HepG2 (cell line): ENCODE data around the gene NUP133. TPM values are rescaled to one million over a fixed set of nuclear protein-coding genes. Genes with fewer than 3 reads are reported as not detected.

Experiments used
- ATAC-seq: fragments of 200-7000 bp; cut with Tn5 transposase; 3 replicates; pipeline ENCODE4 v1.9.1; 2020; ENCODE audit warnings: mild to moderate bottlenecking, moderate library complexity
- BruUV-seq: library from RNA; stranded (reverse); fragments of 400-500 nt; replicated peaks from 2 replicates; lab custom pipeline; 2021; lab: Mats Ljungman, UMichigan
- CTCF ChIA-PET: fragments of 300-600 bp; formaldehyde crosslinking; extraction: SDS; loops from one replicate; lab custom pipeline; 2021; ENCODE audit warnings: low total read pairs, inconsistent platforms, low intra/inter-chr PET ratio; lab: Yijun Ruan, JAX
- POLR2A ChIA-PET: fragments of 350-600 bp; sonication (Branson Sonifier 250); formaldehyde crosslinking; loops from one replicate; lab custom pipeline; 2020; ENCODE audit warnings: antibody characterized with exemption, inconsistent platforms; lab: Yijun Ruan, JAX
- DNase-seq: peaks from one replicate; pipeline ENCODE4 v3.0.0-alpha.2; 2015; ENCODE audit warnings: low spot score
- FAIRE-seq: peaks from 3 replicates; lab custom pipeline; 2011; peaks lifted over from hg19 to GRCh38; lab: Jason Lieb, UNC
- H2AFZ ChIP-seq: one replicate; pipeline ENCODE4 v1.6.1; 2011; ENCODE audit warnings: low read length, inconsistent platforms
- H3K27ac ChIP-seq: fragments of 300-600 bp; 3 replicates; pipeline ENCODE4 v1.8.0; 2011; ENCODE audit warnings: mixed run types, mild to moderate bottlenecking, mixed read lengths, low read length, inconsistent platforms; ENCODE audit not compliant: insufficient read depth; ENCODE audit errors: extremely low read length
- H3K27me3 ChIP-seq, 2 experiments: fragments of 200-600 bp in 1 of 2; 2 replicates in 1 of 2; 3 replicates in 1 of 2; pipeline versions ENCODE4 v1.6.0 to v1.8.0; 2011; ENCODE audit warnings: low read length in 2 of 2, mild to moderate bottlenecking in 2 of 2, moderate library complexity in 2 of 2, inconsistent platforms in 1 of 2; ENCODE audit not compliant: insufficient read depth in 2 of 2, control insufficient read depth in 1 of 2
- H3K36me3 ChIP-seq, 2 experiments: fragments of 200-600 bp in 1 of 2; replicated peaks in 1 of 2; 2 replicates in 1 of 2; 3 replicates in 1 of 2; pipeline versions ENCODE4 v1.5.1 to v1.8.0; 2011; ENCODE audit warnings: low read length in 2 of 2, inconsistent platforms in 1 of 2; ENCODE audit not compliant: insufficient read depth in 2 of 2, control insufficient read depth in 1 of 2
- H3K4me1 ChIP-seq: 2 replicates; pipeline ENCODE4 v1.5.1; 2012; ENCODE audit warnings: low read length, inconsistent platforms; ENCODE audit not compliant: insufficient read depth
- H3K4me2 ChIP-seq: 2 replicates; pipeline ENCODE4 v1.6.0; 2011; ENCODE audit warnings: low read depth, low read length, inconsistent platforms
- H3K4me3 ChIP-seq, 3 experiments: fragments of 200-600 bp in 1 of 3; sonication (generic), shearing (Covaris generic) in 1 of 3; replicated peaks in 1 of 3; 2 replicates each; pipeline ENCODE4 v1.5.1; 2011 to 2016; ENCODE audit warnings: low read length in 3 of 3, inconsistent platforms in 2 of 3, low read depth in 2 of 3, mild to moderate bottlenecking in 2 of 3, control low read depth in 1 of 3, mixed read lengths in 1 of 3; ENCODE audit not compliant: insufficient read depth in 1 of 3
- H3K79me2 ChIP-seq: one replicate; pipeline ENCODE4 v1.6.1; 2011; ENCODE audit warnings: low read length, inconsistent platforms; ENCODE audit not compliant: insufficient read depth
- H3K9ac ChIP-seq: 2 replicates; pipeline ENCODE4 v1.6.0; 2011; ENCODE audit warnings: mild to moderate bottlenecking, low read depth, low read length, inconsistent platforms; ENCODE audit not compliant: insufficient read depth
- H3K9me3 ChIP-seq: 2 replicates; pipeline ENCODE4 v1.5.1; 2012; ENCODE audit warnings: mild to moderate bottlenecking, low read length
- H4K20me1 ChIP-seq: 2 replicates; pipeline ENCODE4 v1.6.0; 2011; ENCODE audit warnings: inconsistent platforms, mild to moderate bottlenecking, low read length, moderate library complexity; ENCODE audit not compliant: insufficient read depth
- ELF4 ChIP-seq: sonication (generic); formaldehyde crosslinking; IDR thresholded peaks from 2 replicates; pipeline ENCODE4 v1.5.0; 2020; ENCODE audit warnings: missing genetic modification reagents, mild to moderate bottlenecking, moderate library complexity, borderline replicate concordance
- MED1 ChIP-seq: sonication (generic); formaldehyde crosslinking; IDR thresholded peaks from 2 replicates; pipeline ENCODE4 v1.4.0; 2020; ENCODE audit warnings: missing genetic modification reagents
- MEIS2 ChIP-seq: sonication (generic); formaldehyde crosslinking; IDR thresholded peaks from 2 replicates; pipeline ENCODE4 v1.9.0; 2021; ENCODE audit warnings: mild to moderate bottlenecking, missing genetic modification reagents
- ZBTB7A ChIP-seq: sonication (generic); formaldehyde crosslinking; IDR thresholded peaks from 2 replicates; pipeline ENCODE4 v1.8.0; 2022; ENCODE audit warnings: mild to moderate bottlenecking, missing genetic modification reagents
- ZMAT5 ChIP-seq: sonication (generic); formaldehyde crosslinking; IDR thresholded peaks from 2 replicates; pipeline ENCODE4 v1.5.0; 2020; ENCODE audit warnings: mild to moderate bottlenecking, low read depth, missing genetic modification reagents, borderline replicate concordance
- ZNF160 ChIP-seq: sonication (generic); formaldehyde crosslinking; IDR thresholded peaks from 2 replicates; pipeline ENCODE4 v1.8.0; 2022; ENCODE audit warnings: mild to moderate bottlenecking, inconsistent platforms, missing genetic modification reagents
- ZNF576 ChIP-seq: sonication (generic); formaldehyde crosslinking; IDR thresholded peaks from 2 replicates; pipeline ENCODE4 v1.4.0; 2020; ENCODE audit warnings: mild to moderate bottlenecking, missing genetic modification reagents
- ZNF761 ChIP-seq: sonication (generic); formaldehyde crosslinking; conservative IDR thresholded peaks from 2 replicates; pipeline ENCODE4 v1.4.0; 2020; ENCODE audit warnings: mild to moderate bottlenecking, missing genetic modification reagents
- WGBS: methylation state at CpG from one replicate; pipeline ENCODE4 v1.1.6; 2017; ENCODE audit warnings: low lambda C conversion rate; 5-methylcytosine and 5-hydroxymethylcytosine counted together
- in situ Hi-C: cut with HindIII; loops from 2 replicates; pipeline ENCODE4 v1.10.0; 2017; ENCODE audit warnings: low pct_unique_long_range_greater_than_20kb; ENCODE audit not compliant: extremely low pct_ligation_motif_present
- intact Hi-C: fragments of 100-400 bp; cut with micrococcal nuclease; formaldehyde crosslinking; loops from one replicate; pipeline ENCODE4 v1.10.0; 2022; ENCODE audit not compliant: unreplicated experiment
- polyA plus RNA-seq, 8 experiments: library from polyadenylated mRNA; depleted of rRNA in 3 of 8; stranded (reverse) in 7 of 8; unstranded in 1 of 8; fragments of >200 nt; fragmentation: Illumina TruSeq in 4 of 8; extraction: Trizol in 4 of 8; gene quantifications; 2 replicates each; pipeline versions ENCODE4 v1.2.1 to v1.2.3, GENCODE V29; 2011 to 2016; ENCODE audit warnings: low read depth in 4 of 8, missing spikeins in 1 of 8, mixed read lengths in 1 of 8; ENCODE audit not compliant: insufficient read depth in 1 of 8
- total RNA-seq, 5 experiments: library from RNA; depleted of rRNA; stranded (reverse); fragments of >200 nt; fragmentation: Illumina TruSeq; extraction: Trizol; gene quantifications; 2 replicates each; pipeline ENCODE4 v1.2.3, GENCODE V29; 2016; ENCODE audit warnings: low read depth in 1 of 5

The NUP133 gene
- total and polyA plus RNA-seq, 2 of the 13 experiments (the other 11 are each of a cell fraction or from before 2014, with no cell fraction given), result 17.7 to 45.6 TPM

GRCh38 chr1:229445828-229446227 is 62.3 kb downstream of the NUP133 start:
- no peaks in the 10 kb centered on the region for H3K79me2 ChIP-seq
- no peaks in the 10 kb centered on the region for H4K20me1 ChIP-seq
- CTCF ChIA-PET, result no interaction called here
- no peak overlapping the region for H3K27ac ChIP-seq
- peaks cover 3 to 32% of the 10 kb centered on the region in 2 experiments; a peak in 4 of 5 replicates for H3K36me3 ChIP-seq
- POLR2A ChIA-PET, result interaction anchor here (2.3 kb wide), 1 partner anchor 172 kb away, joined by 5 read pairs; no protein-coding TSS in a partner anchor
- in situ Hi-C loops (no loop called here), intact Hi-C loops (no loop called here)
- FAIRE-seq, result no peak
- no peaks in the 10 kb centered on the region for H3K27me3 ChIP-seq
- no peak for ATAC-seq
- H2AFZ ChIP-seq, result no peak overlapping the region
- over 99% methylated on average over 4 of the region's 4 CpGs for WGBS
- H3K9ac ChIP-seq, result no peak overlapping the region
- H3K4me1 ChIP-seq, result no peaks in the 10 kb centered on the region
- no peaks in the 10 kb centered on the region for H3K9me3 ChIP-seq
- no peak overlapping the region for H3K4me2 ChIP-seq
- TF ChIP-seq MEIS2 (CRISPR knock-in tag) (no peak), ZNF160 (CRISPR knock-in tag) (no peak), MED1 (CRISPR knock-in tag) (no peak), ZNF576 (CRISPR knock-in tag) (no peak), ZNF761 (CRISPR knock-in tag) (no peak)
- TF ChIP-seq, all 625 proteins: peak for 0
- DNase-seq, result no peak
- no TSS peak for BruUV-seq
- no peak overlapping the region for H3K4me3 ChIP-seq

GRCh38 chr1:229440851-229441537 is 67.1 kb downstream of the NUP133 start:
- H3K27me3 ChIP-seq, result no peaks in the 10 kb centered on the region
- H2AFZ ChIP-seq, result no peak overlapping the region
- no peak overlapping the region for H3K4me3 ChIP-seq
- no peaks in the 10 kb centered on the region for H3K79me2 ChIP-seq
- 73% methylated on average over 5 of the region's 5 CpGs for WGBS
- intact Hi-C loops, result no loop called here
- no peak overlapping the region for H3K9ac ChIP-seq
- TF ChIP-seq ZMAT5 (CRISPR knock-in tag), result no peak
- TF ChIP-seq ELF4 (CRISPR knock-in tag), result no peak
- no peak for TF ChIP-seq ZBTB7A
- TF ChIP-seq, all 625 proteins: peak for 0
- Histone ChIP-seq H3K4me1 (no peaks in the 10 kb centered on the region), H4K20me1 (no peaks in the 10 kb centered on the region), H3K9me3 (no peaks in the 10 kb centered on the region), H3K4me2 (no peak overlapping the region), H3K36me3 (peaks cover 3 to 25% of the 10 kb centered on the region in 2 experiments; a peak in 2 of 5 replicates), H3K27ac (no peak overlapping the region)
- POLR2A ChIA-PET, result no interaction called here
- in situ Hi-C loops, result no loop called here
- ATAC-seq (no peak), DNase-seq (no peak), FAIRE-seq (no peak)
- CTCF ChIA-PET, result no interaction called here
- no TSS peak for BruUV-seq
